CD4-positive, alpha-beta T cell treated with Interleukin-21 for 1 hour (primary cell): Measurements from ENCODE around the gene MACROH2A2.
"Not testable (repeated sequence)": the region's sequence is repeated elsewhere in the genome, so short reads cannot be mapped to it uniquely, and the experiment has no call there.

Experiments used
- DNase-seq: peaks from one replicate; pipeline ENCODE4 v3.0.0-alpha.2; 2020

MACROH2A2 gene

GRCh38 chr10:70106958-70107791 lies 54.5 kb downstream of the MACROH2A2 start:
- DNase-seq = peak; percentile 13

- no peak for DNase-seq
Measured at GRCh38 chr10:70109064-70109729, 56.6 kb downstream of the MACROH2A2 start.

- DNase-seq = no peak
Measured at GRCh38 chr10:70111496-70111895, 58.9 kb downstream of the MACROH2A2 start.

GRCh38 chr10:70112071-70112470 lies 59.4 kb downstream of the MACROH2A2 start:
- no peak for DNase-seq

GRCh38 chr10:70114902-70115301 lies 62.3 kb downstream of the MACROH2A2 start:
- no peak for DNase-seq

- DNase-seq = peak; percentile 68
Measured at GRCh38 chr10:70115948-70116682, 63.5 kb downstream of the MACROH2A2 start.

GRCh38 chr10:70117646-70118045 lies 65.0 kb downstream of the MACROH2A2 start:
- DNase-seq = no peak

GRCh38 chr10:70118196-70118595 lies 65.5 kb downstream of the MACROH2A2 start:
- no peak for DNase-seq

GRCh38 chr10:70119197-70119596 lies 66.6 kb downstream of the MACROH2A2 start:
- no peak for DNase-seq

GRCh38 chr10:70119623-70120022 lies 67.0 kb downstream of the MACROH2A2 start:
- DNase-seq = no peak

GRCh38 chr10:70120417-70120816 lies 67.8 kb downstream of the MACROH2A2 start:
- DNase-seq = no peak

- no peak for DNase-seq
Measured at GRCh38 chr10:70121281-70121949, 68.8 kb downstream of the MACROH2A2 start.

GRCh38 chr10:70122742-70123141 lies 70.1 kb downstream of the MACROH2A2 start:
- DNase-seq = no peak

GRCh38 chr10:70123166-70123565 lies 70.5 kb downstream of the MACROH2A2 start:
- not testable (repeated sequence) for DNase-seq

- DNase-seq = no peak
Measured at GRCh38 chr10:70123817-70124216, 71.2 kb downstream of the MACROH2A2 start.

- DNase-seq = no peak
Measured at GRCh38 chr10:70124415-70124814, 71.8 kb downstream of the MACROH2A2 start.

- no peak for DNase-seq
Measured at GRCh38 chr10:70124918-70125317, 72.3 kb downstream of the MACROH2A2 start.

- no peak for DNase-seq
Measured at GRCh38 chr10:70125918-70126552, 73.4 kb downstream of the MACROH2A2 start.

- DNase-seq = no peak
Measured at GRCh38 chr10:70126700-70127395, 74.2 kb downstream of the MACROH2A2 start.

- DNase-seq = no peak
Measured at GRCh38 chr10:70130878-70131559, 78.4 kb downstream of the MACROH2A2 start.

GRCh38 chr10:70131560-70131937 lies 78.9 kb downstream of the MACROH2A2 start:
- DNase-seq = no peak
